Skeletal muscle cell (primary cell): ENCODE data around the gene PHLPP1.
A peak's percentile ranks its signal among the peaks of the same experiment; 100 is the strongest.

Source experiments
- DNase-seq: peaks from one replicate; pipeline ENCODE4 v3.0.0-alpha.2; 2010; ENCODE audit warnings: low read depth
- H3K4me3 ChIP-seq: 2 replicates; pipeline ENCODE4 v1.5.1; 2011; ENCODE audit warnings: low read depth, mild to moderate bottlenecking, control low read depth, low read length, moderate library complexity

The PHLPP1 gene

DNA sequence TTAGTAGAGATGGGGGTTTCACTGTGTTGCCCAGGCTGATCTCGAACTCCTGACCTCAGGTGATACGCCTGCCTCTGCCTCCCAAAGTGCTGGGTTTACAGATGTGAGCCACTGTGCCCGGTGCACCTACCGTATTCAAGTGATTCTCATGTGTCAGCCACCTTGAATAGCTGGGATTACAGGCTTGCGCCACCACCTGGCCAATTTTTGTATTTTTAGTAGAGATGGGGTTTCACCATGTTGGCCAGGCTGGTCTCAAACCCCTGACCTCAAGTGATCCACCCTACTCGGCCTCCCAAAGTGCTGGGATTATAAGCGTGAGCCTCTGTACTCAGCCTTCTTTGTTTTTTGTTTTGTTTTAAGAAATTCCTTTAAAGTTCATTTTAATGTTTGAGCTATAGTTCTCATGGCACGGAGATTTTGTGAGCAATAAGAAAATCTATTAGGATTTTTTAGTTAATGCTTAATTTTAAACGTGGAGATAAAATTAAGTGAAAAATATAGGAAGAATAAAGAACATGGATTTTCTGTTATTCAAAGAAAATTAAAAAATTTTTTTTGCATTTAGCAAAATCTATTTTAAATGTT, 242.6 kb downstream of the PHLPP1 start:
- DNase-seq, result no peak
- H3K4me3 ChIP-seq, result no peak overlapping the region

DNA sequence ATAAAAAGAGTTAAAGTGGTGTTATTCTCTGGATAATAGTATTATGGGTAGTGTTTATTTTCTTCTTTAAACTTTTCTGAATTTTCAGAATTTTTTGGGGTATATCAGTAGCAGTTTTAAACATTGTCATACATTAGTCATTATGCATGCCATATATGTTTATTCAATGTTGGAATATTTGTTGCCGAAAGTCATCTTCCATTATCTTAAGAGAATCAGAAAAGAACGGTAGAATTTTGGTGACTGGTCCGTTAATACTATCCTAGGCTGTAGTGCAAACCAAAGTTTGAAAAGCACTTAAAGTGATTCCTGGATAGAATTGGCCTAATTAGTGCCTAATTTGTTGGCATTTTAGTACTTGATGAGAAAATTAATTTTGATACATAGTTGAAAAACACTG, 244.1 kb downstream of the PHLPP1 start:
- DNase-seq, result no peak

GRCh38 chr18:62963507-62963906, 248.2 kb downstream of the PHLPP1 start:
- no peak overlapping the region for H3K4me3 ChIP-seq
- no peak for DNase-seq

More for the DNA sequence above, 244.1 kb downstream of the PHLPP1 start:
- H3K4me3 ChIP-seq, result no peak overlapping the region

DNA sequence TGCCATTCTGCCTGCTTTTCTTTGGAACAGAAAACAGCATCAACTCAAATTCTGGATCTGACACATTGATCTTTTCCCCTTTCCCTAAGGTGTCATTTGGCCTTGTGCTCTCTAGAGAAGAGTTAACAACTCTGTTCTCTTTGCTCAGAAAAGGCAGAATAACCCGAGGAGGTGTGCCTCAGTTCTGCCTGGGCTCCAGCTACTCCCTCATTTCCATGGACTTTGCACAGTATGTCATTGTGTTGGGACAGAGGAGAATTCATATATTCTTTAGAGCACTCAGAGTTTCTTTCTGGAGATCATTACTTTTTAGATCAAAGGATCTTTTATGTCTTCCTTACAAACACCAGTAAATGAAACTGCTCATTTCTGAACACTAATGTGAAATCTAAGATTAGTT, 249.1 kb downstream of the PHLPP1 start:
- no peak for DNase-seq
- no peak overlapping the region for H3K4me3 ChIP-seq

DNA sequence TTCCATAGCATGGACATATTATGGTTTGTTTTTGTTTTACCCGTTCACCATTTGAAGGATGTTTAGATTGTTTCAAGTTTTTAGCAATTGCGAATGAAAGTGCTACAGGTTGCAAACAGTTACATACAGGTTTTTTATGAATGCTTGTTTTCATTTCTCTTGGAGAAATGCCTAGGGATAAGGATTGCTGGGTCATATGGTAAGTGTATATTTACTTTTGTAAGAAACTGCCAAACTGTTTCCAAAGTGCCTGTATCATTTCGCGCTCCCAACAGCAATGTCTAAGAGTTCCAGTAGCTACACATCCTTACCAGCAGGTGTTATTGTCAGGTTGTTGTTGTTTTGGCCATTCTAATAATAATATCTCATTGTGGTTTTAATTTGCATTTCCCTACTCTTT, 251.7 kb downstream of the PHLPP1 start:
- no peak for DNase-seq

GRCh38 chr18:62973689-62974088, 258.3 kb downstream of the PHLPP1 start:
- H3K4me3 ChIP-seq, result no peak overlapping the region
- no peak for DNase-seq

More for the DNA sequence above, 251.7 kb downstream of the PHLPP1 start:
- H3K4me3 ChIP-seq, result no peak overlapping the region

DNA sequence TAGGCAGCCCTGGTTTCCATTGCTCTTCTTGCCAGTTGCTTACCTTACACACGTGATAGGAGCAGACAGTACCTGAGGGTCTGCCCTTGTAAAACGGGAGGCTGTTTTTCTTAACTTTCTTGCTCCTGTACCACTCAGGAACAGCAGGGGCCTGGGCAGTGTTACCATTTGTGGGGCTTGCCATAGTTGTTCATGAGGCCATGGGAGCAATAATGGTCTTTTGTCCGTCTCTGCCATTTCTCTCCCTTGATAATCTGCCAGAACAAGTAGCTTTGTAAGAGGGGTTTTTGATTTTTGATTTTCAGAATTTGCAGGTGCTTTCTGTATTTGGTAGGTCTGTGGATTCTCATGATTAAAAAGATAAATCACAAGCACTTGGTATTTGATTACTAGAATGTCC, 259.0 kb downstream of the PHLPP1 start:
- H3K4me3 ChIP-seq, result no peak overlapping the region
- no peak for DNase-seq

GRCh38 chr18:62974928-62975675, 259.8 kb downstream of the PHLPP1 start:
- H3K4me3 ChIP-seq, result no peak overlapping the region
- DNase-seq, result no peak

DNA sequence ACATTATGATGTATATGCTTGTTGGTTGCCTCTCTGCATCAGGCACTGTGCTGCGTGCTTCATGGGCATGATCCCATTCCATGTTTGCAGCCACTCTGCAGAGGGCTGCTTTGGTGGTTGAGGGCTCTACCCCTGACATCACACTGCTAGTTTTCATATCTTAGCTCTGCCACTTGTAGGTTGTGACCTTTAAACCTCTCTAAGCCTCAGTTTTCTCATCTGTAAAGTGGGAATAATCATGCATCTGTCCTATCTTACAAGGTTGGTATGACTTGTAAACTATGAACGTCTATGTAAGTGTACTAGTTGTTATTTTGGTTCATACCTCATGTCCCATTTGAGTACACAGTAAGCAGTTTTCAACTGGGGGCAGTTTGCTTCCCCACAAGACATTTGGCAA, 260.4 kb downstream of the PHLPP1 start:
- DNase-seq, result no peak
- H3K4me3 ChIP-seq, result no peak overlapping the region

GRCh38 chr18:62976227-62976626, 260.9 kb downstream of the PHLPP1 start:
- DNase-seq, result no peak
- H3K4me3 ChIP-seq, result no peak overlapping the region

DNA sequence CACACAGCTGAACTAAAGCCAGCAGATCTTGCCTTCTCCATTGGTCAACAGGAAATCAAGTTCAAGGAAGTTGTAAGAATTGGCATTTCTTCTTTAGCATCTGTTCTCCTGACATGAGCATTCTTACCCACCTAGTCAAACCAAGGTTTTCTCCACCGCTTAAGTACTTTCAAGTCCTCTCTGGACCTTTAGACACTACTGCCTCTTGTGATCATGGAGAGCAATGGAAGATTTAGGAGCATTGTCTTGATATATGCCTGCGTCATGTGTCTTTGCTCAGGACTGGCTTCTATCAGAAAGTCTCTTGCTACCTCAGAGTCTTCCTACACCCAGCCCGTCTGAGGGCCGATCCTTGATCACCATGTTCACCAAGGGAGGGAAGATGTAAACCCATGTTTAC, 262.2 kb downstream of the PHLPP1 start:
- H3K4me3 ChIP-seq, result no peak overlapping the region

GRCh38 chr18:62978251-62979049, 263.1 kb downstream of the PHLPP1 start:
- H3K4me3 ChIP-seq, result no peak overlapping the region
- DNase-seq, result no peak

More for the DNA sequence above, 262.2 kb downstream of the PHLPP1 start:
- DNase-seq, result no peak

- DNase-seq, result peak; percentile 83
- H3K4me3 ChIP-seq, result no peak overlapping the region
Measured at GRCh38 chr18:62979176-62979575, 263.8 kb downstream of the PHLPP1 start.

- DNase-seq, result no peak
- H3K4me3 ChIP-seq, result no peak overlapping the region
Measured at GRCh38 chr18:62979900-62980299, 264.6 kb downstream of the PHLPP1 start.

GRCh38 chr18:62981566-62981965, 266.2 kb downstream of the PHLPP1 start:
- no peak for DNase-seq
- H3K4me3 ChIP-seq, result no peak overlapping the region

GRCh38 chr18:62982600-62983251, 267.4 kb downstream of the PHLPP1 start:
- DNase-seq, result no peak
- peak overlapping the region; percentile 25 for H3K4me3 ChIP-seq

DNA sequence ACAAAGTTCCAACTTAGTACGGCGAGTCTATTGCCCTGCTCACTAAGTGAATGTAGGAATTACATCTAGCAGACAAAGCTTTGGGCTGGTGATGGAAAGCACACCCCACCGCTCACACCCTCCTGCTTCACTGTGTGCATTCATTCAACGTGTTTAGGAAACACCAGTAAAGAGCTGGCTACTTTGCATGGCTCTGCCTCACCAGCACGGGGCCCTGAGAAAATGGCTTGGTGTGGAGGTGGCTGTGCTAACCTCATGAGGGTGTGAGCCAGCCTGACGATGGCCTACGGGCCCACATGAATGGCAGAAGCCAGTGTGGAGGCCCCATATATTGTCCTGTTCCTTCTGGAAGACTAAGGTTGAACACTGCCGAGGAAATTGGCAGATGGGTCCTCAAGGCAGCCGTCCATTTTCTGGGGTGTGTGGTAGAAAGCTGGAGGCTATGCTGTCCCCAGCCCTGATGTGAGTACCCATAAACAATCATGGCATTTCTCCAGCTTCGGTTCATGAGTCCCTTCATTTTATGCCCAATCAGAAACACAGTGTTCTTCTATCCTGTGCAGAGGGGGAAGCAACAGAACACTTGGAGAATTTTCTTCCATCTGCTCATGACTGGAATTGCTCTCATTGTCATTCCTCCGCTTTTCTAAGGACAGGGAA, 269.4 kb downstream of the PHLPP1 start:
- H3K4me3 ChIP-seq, result no peak overlapping the region
- no peak for DNase-seq

GRCh38 chr18:62986490-62986889, 271.1 kb downstream of the PHLPP1 start:
- DNase-seq, result no peak
- H3K4me3 ChIP-seq, result no peak overlapping the region

GRCh38 chr18:62987055-62987830, 271.9 kb downstream of the PHLPP1 start:
- DNase-seq, result no peak
- no peak overlapping the region for H3K4me3 ChIP-seq
